Parathyroid adenoma (tissue), 2 donors: ENCODE data around the gene TBCA.

Source experiments
- H2AFZ ChIP-seq: fragments of 300-600 bp; sonication (generic); one replicate; pipeline ENCODE4 v1.7.0; 2017; ENCODE audit warnings: antibody characterized with exemption, mild to moderate bottlenecking
- H3K27ac ChIP-seq: fragments of 300-600 bp; sonication (generic); one replicate; pipeline ENCODE4 v1.7.0; 2017
- H3K27me3 ChIP-seq: fragments of 300-600 bp; sonication (generic); one replicate; pipeline ENCODE4 v1.7.0; 2017; ENCODE audit warnings: low read length; ENCODE audit not compliant: control insufficient read depth, insufficient read depth
- H3K36me3 ChIP-seq: fragments of 300-600 bp; sonication (generic); one replicate; pipeline ENCODE4 v1.7.0; 2017; ENCODE audit warnings: low read length; ENCODE audit not compliant: control insufficient read depth, insufficient read depth
- H3K4me1 ChIP-seq: fragments of 300-600 bp; sonication (generic); one replicate; pipeline ENCODE4 v1.7.0; 2017; ENCODE audit warnings: control low read depth
- H3K4me2 ChIP-seq: fragments of 300-600 bp; sonication (generic); one replicate; pipeline ENCODE4 v1.7.0; 2017; ENCODE audit warnings: low read length
- H3K4me3 ChIP-seq: fragments of 300-600 bp; sonication (generic); one replicate; pipeline ENCODE4 v1.7.0; 2017; ENCODE audit warnings: low read depth, low read length
- H3K79me2 ChIP-seq: fragments of 300-600 bp; sonication (generic); one replicate; pipeline ENCODE4 v1.7.0; 2017; ENCODE audit warnings: control low read depth
- H3K9ac ChIP-seq: fragments of 300-600 bp; sonication (generic); one replicate; pipeline ENCODE4 v1.7.0; 2017; ENCODE audit warnings: mild to moderate bottlenecking
- H3K9me3 ChIP-seq: fragments of 300-600 bp; sonication (generic); one replicate; pipeline ENCODE4 v1.7.0; 2017; ENCODE audit warnings: low read length; ENCODE audit not compliant: control insufficient read depth
- CTCF ChIP-seq: fragments of 300-600 bp; sonication (generic); IDR thresholded peaks from one replicate; pipeline ENCODE4 v1.7.0; 2017; ENCODE audit warnings: antibody characterized with exemption, mild to moderate bottlenecking
- donor health status: primary hyperparathyroidism.

The TBCA gene

GRCh38 chr5:77791926-77792325 is 15.8 kb upstream of the TBCA start:
- Histone ChIP-seq H3K4me2 (no peak overlapping the region), H3K4me3 (no peak overlapping the region)
- no peak for TF ChIP-seq CTCF

GRCh38 chr5:77791356-77791755 is 15.2 kb upstream of the TBCA start:
- H3K27ac ChIP-seq = no peak overlapping the region
- H3K27me3 ChIP-seq = no peaks in the 10 kb centered on the region
- no peak for TF ChIP-seq CTCF

More at GRCh38 chr5:77791926-77792325, 15.8 kb upstream of the TBCA start:
- Histone ChIP-seq H3K27ac (no peak overlapping the region), H3K4me1 (no peaks in the 10 kb centered on the region), H3K9me3 (no peaks in the 10 kb centered on the region), H2AFZ (no peak overlapping the region), H3K9ac (no peak overlapping the region), H3K36me3 (no peaks in the 10 kb centered on the region), H3K27me3 (no peaks in the 10 kb centered on the region), H3K79me2 (no peaks in the 10 kb centered on the region)

GRCh38 chr5:77785229-77785628 is 9.1 kb upstream of the TBCA start:
- no peak for TF ChIP-seq CTCF
- no peak overlapping the region for H3K9ac ChIP-seq
- H3K36me3 ChIP-seq = no peaks in the 10 kb centered on the region
- no peaks in the 10 kb centered on the region for H3K79me2 ChIP-seq
- no peaks in the 10 kb centered on the region for H3K4me1 ChIP-seq
- H3K4me2 ChIP-seq = no peak overlapping the region
- no peak overlapping the region for H2AFZ ChIP-seq
- H3K27ac ChIP-seq = no peak overlapping the region
- no peaks in the 10 kb centered on the region for H3K27me3 ChIP-seq
- H3K9me3 ChIP-seq = no peaks in the 10 kb centered on the region
- no peak overlapping the region for H3K4me3 ChIP-seq

More at GRCh38 chr5:77791356-77791755, 15.2 kb upstream of the TBCA start:
- no peak overlapping the region for H2AFZ ChIP-seq
- H3K9me3 ChIP-seq = no peaks in the 10 kb centered on the region
- H3K4me1 ChIP-seq = no peaks in the 10 kb centered on the region
- no peaks in the 10 kb centered on the region for H3K79me2 ChIP-seq
- no peak overlapping the region for H3K4me2 ChIP-seq
- no peak overlapping the region for H3K4me3 ChIP-seq
- no peaks in the 10 kb centered on the region for H3K36me3 ChIP-seq
- no peak overlapping the region for H3K9ac ChIP-seq

GRCh38 chr5:77784735-77785134 is 8.6 kb upstream of the TBCA start:
- H3K27me3 ChIP-seq = no peaks in the 10 kb centered on the region
- no peak overlapping the region for H3K9ac ChIP-seq
- no peaks in the 10 kb centered on the region for H3K79me2 ChIP-seq
- H3K27ac ChIP-seq = no peak overlapping the region
- H2AFZ ChIP-seq = no peak overlapping the region
- no peak overlapping the region for H3K4me2 ChIP-seq
- no peak for TF ChIP-seq CTCF
- no peaks in the 10 kb centered on the region for H3K9me3 ChIP-seq
- H3K4me3 ChIP-seq = no peak overlapping the region
- no peaks in the 10 kb centered on the region for H3K36me3 ChIP-seq
- no peaks in the 10 kb centered on the region for H3K4me1 ChIP-seq

GRCh38 chr5:77781076-77781475 is 4.9 kb upstream of the TBCA start:
- no peak overlapping the region for H3K4me3 ChIP-seq
- no peaks in the 10 kb centered on the region for H3K36me3 ChIP-seq
- no peaks in the 10 kb centered on the region for H3K27me3 ChIP-seq
- H3K9me3 ChIP-seq = no peaks in the 10 kb centered on the region
- no peaks in the 10 kb centered on the region for H3K79me2 ChIP-seq
- H3K27ac ChIP-seq = no peak overlapping the region
- no peak for TF ChIP-seq CTCF
- H3K4me1 ChIP-seq = no peaks in the 10 kb centered on the region
- no peak overlapping the region for H3K4me2 ChIP-seq
- H3K9ac ChIP-seq = no peak overlapping the region
- no peak overlapping the region for H2AFZ ChIP-seq
